ENCODE data around the gene KCTD17.
"Not testable (repeated sequence)": the region's sequence is repeated elsewhere in the genome, so short reads cannot be mapped to it uniquely, and the experiment has no call there.

The KCTD17 gene

DNA sequence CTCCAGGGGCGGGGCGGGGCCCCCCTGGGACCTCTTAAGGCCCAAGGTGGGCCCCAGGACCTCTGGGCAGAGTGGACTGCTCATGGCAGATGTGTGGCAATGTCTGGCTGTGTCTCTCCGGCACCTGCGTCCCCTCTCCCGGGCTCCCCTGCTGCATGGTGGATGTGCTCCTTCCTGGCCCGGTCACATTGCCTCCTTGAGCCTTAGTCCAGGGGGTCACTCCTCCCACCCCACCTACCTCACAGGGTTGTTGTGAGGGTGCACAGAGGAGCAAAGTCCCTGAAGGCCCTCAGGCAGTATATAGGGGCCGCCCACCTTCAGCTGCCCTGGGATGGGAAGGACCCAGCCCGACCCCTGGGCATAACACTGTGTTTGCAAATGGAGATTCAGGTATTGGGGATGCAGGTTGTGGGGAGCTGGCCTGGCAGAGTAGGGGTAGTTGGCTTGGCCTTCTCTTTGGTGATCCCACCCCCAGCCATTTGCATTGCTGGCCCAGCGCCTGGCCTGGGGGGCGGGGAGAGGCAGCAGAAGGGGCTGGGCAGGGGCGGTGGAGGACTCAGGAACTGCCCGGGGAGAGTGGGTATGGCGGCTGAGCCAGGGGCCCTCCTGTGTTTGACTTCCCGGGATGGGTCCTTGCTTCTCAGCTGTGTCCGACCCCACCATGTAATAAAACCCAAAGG lies 11.3 kb downstream of the KCTD17 start:
- DNase-seq, result no peak

DNA sequence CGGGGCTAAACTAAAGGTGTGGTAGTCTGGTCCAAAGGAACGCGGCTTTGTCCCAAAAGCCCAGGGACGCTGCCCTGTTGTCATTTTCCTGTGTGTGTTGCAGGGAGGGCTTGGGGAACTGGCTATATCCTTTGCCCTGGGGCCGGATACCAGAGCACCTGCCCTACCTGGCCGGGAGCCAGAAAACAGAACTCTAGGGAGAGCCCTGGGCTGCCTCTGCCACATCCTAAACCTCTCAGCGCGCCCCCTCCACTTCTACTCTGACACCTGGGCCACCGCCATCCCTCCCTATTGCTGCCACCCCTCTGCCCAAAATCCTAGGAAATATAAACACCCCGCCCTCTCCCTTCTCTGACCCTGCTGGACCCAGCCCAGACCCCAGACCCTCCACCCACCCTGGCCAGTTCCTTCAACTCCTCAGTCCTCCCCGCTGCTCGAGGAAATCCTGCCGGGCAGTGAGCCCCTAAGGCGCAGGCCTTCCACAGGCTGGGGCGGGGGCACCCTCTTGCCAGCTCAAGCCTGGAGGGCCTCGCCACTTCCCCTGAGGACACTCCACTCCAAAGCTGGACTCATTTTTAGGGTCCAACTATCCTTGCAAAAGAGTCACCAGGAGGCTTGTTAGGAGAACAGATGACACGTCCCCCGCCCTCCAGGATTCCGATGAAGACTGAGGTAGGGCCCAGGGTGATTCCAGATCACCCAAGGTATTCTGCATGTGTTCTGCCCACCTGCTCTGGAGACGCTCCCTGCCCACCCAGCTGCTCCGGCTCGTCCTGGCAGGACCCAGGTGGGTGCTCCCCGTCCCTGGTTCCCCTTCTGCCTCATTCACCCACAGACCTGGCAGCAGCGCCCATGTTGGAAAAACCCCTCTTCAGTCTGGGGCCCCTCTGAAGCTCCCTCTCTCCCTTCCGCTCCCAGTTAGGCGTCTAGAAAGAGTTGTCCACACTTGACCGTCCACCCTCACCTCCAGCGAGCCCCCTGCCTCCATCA lies 12.2 kb downstream of the KCTD17 start:
- DNase-seq, result no peak

- DNase-seq, result no peak
These were observed 13.0 kb downstream of the KCTD17 start for GRCh38 chr22:37064553-37064952.

GRCh38 chr22:37065180-37065579 lies 13.6 kb downstream of the KCTD17 start:
- no peak for DNase-seq

- no peak for DNase-seq
These were observed 14.4 kb downstream of the KCTD17 start for GRCh38 chr22:37065961-37066360.

GRCh38 chr22:37067428-37067827 lies 15.9 kb downstream of the KCTD17 start:
- DNase-seq, result no peak

DNA sequence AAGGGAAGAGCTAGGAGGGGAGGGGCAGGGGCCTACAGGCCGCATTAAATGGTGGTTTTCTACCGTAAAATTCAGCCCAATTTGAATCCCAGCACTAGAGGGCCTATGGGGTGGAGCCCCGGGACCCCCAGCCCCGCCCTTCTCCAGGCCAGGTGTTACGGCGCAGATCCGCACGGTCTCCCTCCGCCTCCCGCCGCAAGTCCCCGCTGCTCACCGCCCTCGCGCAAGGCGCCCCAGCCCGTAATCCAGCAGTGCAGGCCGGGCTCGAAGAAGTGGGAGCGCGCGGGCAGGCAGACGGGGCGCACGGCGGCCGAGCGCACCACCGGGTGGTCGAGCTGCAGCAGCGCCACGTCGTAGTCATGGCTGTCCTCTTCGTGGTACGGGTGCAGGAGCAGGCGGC lies 17.3 kb downstream of the KCTD17 start:
- no peak for DNase-seq

GRCh38 chr22:37069319-37069718 lies 17.8 kb downstream of the KCTD17 start:
- no peak for DNase-seq

DNA sequence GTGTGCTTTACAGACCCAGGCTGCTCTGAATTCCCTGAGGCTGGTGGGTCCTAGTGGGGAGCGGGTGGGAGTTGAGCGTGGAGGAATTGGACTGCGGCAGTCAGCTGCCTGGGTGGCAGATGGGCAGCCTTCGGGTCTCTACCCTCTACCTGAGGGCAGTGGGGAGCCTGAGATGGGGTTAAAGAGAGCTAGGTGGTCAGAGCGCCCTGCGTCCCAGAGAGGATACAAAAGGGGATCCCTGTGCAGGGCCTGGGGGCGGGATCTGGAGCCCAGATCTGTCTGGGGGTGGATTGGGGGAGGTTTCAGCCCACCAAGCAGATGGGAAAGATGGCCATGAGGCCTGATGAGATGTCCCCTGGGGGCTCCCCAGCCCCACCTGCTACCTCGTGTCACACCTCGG lies 18.2 kb downstream of the KCTD17 start:
- DNase-seq, result no peak

GRCh38 chr22:37070334-37070733 lies 18.8 kb downstream of the KCTD17 start:
- DNase-seq, result no peak

GRCh38 chr22:37070744-37071143 lies 19.2 kb downstream of the KCTD17 start:
- no peak for DNase-seq

DNA sequence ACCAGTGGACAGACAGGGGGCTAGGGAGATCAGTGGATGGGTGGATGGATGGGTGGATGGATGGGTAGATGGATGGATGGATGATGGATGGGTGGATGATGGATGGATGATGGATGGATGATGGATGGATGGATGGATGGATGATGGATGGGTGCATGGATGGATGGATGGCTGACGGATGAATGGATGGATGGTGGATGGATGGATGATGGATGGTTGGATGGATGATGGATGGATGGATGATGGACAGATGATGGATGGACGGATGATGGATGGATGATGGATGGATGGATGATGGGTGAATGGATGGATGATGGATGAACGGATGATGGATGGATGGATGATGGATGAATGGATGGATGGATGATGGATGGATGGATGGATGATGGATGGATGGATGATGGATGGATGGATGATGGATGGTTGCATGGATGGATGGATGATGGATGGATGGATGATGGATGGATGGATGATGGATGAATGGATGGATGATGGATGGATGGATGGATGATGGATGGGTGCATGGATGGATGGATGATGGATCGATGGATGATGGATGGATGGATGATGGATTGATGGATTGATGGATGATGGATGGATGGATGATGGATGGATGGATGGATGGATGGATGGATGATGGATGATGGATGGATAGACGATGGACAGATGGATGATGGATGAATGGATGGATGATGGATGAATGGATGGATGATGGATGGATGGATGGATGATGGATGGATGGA lies 20.5 kb downstream of the KCTD17 start:
- DNase-seq, result not testable (repeated sequence)

DNA sequence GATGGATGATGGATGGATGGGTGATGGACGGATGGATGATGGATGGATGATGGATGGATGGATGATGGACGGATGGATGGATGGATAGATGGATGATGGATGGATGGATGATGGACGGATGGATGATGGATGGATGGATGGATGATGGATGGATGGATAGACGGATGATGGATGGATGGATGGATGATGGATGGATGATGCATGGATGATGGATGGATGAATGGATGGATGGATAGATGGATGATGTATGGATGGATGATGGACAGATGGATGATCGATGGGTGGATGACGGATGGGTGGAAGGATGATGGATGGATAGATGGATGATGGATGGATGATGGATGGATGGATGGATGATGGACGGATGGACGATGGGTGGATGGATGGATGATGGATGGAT lies 21.1 kb downstream of the KCTD17 start:
- DNase-seq, result no peak

GRCh38 chr22:37074537-37074936 lies 23.0 kb downstream of the KCTD17 start:
- DNase-seq, result no peak

DNA sequence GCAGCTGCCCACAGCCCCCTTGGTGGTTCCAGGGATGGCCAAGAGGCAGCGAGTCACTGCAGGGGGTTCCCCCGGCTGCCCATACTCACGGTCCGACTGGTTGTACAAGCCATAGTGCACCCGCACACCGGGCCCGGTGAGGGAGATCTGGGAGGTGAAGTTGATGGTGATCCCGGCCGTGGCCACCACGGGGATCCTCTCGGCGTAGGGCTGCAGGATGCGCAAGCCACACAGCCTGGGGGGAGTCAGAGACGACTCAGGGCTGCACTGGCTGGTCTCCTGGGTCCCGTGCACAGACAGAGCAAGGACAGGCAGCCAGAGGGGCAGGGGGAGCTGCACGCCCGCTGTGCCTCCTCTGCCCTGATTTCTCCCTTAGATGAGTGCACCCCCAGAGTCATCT lies 23.5 kb downstream of the KCTD17 start:
- DNase-seq, result no peak

DNA sequence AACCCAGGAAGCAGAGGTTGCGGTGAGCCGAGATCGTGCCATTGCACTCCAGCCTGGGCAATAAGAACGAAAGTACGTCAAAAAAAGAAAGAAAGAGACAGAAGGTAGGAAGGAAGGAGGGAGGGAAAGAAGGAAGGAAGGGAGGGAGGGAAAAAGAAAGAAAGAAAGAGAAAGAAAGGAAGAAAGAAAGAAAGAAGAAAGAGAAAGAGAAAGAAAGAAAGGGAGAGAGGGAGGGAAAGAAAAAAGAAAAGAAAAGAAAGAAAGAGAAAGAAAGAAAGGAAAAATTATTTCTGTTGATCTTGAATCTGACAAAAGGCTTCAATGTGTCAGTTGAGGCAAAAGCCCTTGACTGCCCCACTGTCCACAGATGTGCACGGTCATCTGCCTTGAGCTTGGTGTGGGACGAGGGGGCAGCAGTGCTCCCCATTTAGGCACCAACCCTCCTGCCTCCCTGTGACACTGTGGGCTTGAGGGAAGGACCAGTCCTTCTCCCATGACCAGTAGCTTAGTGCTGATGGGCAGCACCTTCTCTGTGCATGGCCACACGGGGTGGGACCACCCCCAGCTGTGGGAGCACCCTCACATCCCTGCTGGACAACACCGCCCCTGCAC lies 24.4 kb downstream of the KCTD17 start:
- DNase-seq, result no peak

DNA sequence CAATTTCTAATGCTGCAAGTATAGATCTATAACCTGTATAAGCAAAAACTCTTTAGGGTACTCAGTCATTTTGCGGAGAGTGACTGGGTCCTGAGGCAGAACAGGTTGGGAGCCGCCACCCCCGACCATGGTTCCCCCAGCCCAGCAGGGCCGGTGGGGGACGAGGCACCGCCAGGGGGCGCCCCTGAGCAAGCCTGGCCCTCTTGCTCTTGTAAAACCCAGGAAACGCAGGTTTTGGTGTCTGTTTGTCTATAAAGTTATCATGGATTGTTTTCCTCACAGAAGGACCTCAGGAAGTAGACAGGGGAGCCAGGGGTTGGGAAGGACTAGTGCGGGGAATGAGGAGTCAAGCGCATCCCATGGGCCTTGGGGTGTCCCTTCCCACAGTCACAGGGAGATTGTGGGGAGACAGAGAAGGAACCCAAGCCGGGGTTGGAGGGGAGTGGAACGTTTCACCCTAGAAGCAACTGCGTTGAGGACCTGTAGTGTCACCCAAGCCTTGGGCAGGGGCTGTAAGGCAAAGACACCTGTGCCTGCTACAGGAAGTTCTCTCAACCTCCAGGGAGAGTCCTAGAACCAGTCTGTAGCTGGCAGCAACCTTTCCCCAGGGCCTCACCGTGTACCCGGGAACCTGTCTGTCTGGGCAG lies 26.4 kb downstream of the KCTD17 start:
- peak in 1 of 2 experiments; percentile 13 for DNase-seq

DNA sequence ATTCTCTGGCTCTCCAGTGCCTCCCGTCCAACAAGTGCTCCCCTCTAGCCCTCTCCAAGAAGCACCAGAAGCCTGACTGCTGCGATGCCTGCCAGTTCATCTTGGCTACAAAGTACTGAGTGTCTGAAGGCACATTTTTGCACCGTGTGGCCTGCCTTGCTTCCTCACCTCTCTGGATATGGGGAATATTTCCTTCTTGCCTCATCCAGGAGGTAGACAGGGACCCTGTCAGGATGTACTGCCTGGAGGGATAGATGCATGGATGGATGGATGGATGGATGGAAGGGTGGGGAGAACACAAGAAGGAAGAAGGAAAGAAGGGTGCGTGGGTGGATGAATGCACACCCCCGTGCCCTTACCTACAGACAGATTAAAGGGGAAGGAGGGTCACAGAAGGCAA lies 27.6 kb downstream of the KCTD17 start:
- DNase-seq, result no peak

DNA sequence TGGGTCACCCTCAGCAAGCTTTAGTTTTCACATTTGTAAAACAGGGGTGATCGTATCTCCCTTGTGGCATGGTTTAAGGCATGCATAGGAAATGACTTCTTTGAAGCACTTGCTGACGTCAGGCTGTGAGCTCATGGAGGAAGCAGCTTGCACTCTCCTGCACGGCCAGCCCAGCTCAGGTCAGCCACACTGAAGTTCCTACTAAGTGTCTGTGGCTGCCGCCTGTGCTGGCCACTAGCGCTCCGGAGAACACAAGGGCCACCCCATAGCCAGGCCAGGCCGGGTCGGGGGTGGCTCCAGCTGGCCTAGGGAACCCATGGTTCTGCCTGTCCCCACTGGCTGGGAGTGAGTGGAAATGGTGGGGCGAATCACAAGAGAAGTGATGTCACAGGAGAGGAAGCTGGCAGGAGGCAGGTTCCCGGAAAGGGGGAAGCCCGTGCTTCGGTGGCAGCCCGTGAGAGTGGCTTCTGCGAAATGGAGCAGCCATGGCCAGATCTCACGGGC lies 28.2 kb downstream of the KCTD17 start:
- no peak for DNase-seq

- no peak for DNase-seq
These were observed 28.9 kb downstream of the KCTD17 start for GRCh38 chr22:37080438-37080837.

DNA sequence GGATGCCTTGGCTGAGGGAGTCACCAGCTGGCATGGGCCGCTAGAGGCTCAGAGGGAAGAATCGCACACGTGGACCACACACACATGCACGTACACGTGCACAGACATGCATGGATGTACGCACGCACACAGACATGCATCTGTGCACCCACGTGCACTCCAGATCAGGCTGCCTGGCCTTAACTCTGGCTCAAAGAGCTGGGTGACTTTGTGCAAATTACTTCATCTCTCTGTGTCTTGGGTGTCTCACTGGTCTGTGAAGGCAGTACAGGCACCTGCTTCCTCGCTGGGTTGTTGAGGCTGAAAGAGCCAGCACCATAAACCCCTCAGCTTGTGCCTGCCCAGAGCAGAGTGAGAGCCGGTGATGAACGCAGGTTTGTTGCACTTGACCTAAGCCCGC lies 29.3 kb downstream of the KCTD17 start:
- DNase-seq, result no peak

DNA sequence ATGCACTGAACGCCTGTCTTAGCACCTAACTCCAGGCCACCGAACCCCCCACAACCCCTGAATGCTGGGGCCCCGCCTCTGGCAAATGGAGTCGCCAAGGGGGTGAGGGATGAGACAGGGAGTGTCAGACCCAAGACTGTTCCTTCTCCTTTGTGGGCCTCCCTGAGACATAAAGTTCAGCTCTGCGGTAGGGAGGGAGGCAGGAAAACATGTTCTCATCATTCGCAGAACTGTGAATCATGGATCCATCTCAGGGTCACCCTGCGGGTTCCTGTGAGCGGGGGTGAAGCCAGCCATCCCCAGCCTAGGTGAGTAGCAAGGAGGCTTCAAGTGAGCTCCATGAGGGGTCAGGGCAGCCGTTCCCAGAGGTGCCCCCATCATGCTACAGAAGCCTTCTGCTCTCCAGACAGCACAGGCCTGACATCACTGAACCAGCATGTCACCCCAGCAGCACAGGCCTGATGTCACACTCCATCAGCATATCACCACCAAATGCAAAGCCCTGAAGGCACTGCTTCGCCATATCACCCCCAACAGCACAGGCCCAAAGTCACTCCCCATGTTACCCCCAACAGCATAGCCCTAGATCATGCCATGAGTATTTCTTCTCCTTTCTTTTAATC lies 30.8 kb downstream of the KCTD17 start:
- no peak for DNase-seq
